Muscle of leg (tissue), 11 donors: Measurements from ENCODE around the gene PTGIR. TPM values are rescaled to one million over a fixed set of nuclear protein-coding genes. Genes with fewer than 3 reads are reported as not detected.

Experiments used
- DNase-seq: peaks from one replicate; pipeline ENCODE4 v3.0.0; 2013
- H3K27ac ChIP-seq: one replicate; pipeline ENCODE4 v1.5.1; 2013; ENCODE audit warnings: mild to moderate bottlenecking, low read length, control low read depth
- H3K27me3 ChIP-seq: one replicate; pipeline ENCODE4 v1.6.1; 2013; ENCODE audit warnings: low read length; ENCODE audit not compliant: control insufficient read depth, insufficient read depth
- H3K36me3 ChIP-seq: one replicate; pipeline ENCODE4 v1.6.1; 2013; ENCODE audit warnings: low read length; ENCODE audit not compliant: control insufficient read depth, insufficient read depth
- H3K4me1 ChIP-seq: one replicate; pipeline ENCODE4 v1.6.1; 2013; ENCODE audit warnings: low read length; ENCODE audit not compliant: control insufficient read depth, insufficient read depth
- H3K4me3 ChIP-seq: one replicate; pipeline ENCODE4 v1.5.1; 2013; ENCODE audit warnings: low read length, control low read depth
- H3K9me3 ChIP-seq: replicated peaks from 2 replicates; pipeline ENCODE4 v1.6.1; 2013; ENCODE audit warnings: low read depth, low read length; ENCODE audit not compliant: control insufficient read depth
- WGBS: methylation state at CpG from one replicate; pipeline ENCODE4 v1.1.5; 2013; ENCODE audit warnings: missing lambda C conversion rate; ENCODE audit not compliant: insufficient coverage; 5-methylcytosine and 5-hydroxymethylcytosine counted together
- polyA plus RNA-seq, 8 donors: library from polyadenylated mRNA; unstranded; fragments of 120-200 nt; gene quantifications; one replicate each; pipeline versions ENCODE4 v1.2.1 to v1.2.3, GENCODE V29; 2013; ENCODE audit warnings: inconsistent platforms in 1 of 8, low replicate concordance in 1 of 8; ENCODE audit not compliant: insufficient read length in 8 of 8, insufficient read depth in 1 of 8
- total RNA-seq: library from RNA; stranded (reverse); fragments of 120-200 nt; gene quantifications from one replicate; pipeline ENCODE4 v1.2.4, GENCODE V29; 2013

The PTGIR gene
- total and polyA plus RNA-seq, 9 donors: 1.9 to 4.3 (median 3.1) TPM

GRCh38 chr19:46585539-46585938 is 39.4 kb downstream of the PTGIR start:
- no peak for DNase-seq
- no CpG with 5 or more reads among the region's 1 CpG for WGBS
- no peaks in the 10 kb centered on the region for H3K27me3 ChIP-seq
- no peaks in the 10 kb centered on the region for H3K9me3 ChIP-seq
- H3K36me3 ChIP-seq: no peaks in the 10 kb centered on the region
- no peak overlapping the region for H3K27ac ChIP-seq
- no peaks in the 10 kb centered on the region for H3K4me1 ChIP-seq
- no peak overlapping the region for H3K4me3 ChIP-seq

GRCh38 chr19:46580247-46580646 is 44.6 kb downstream of the PTGIR start:
- no peak overlapping the region for H3K27ac ChIP-seq
- H3K27me3 ChIP-seq: no peaks in the 10 kb centered on the region
- H3K4me1 ChIP-seq: no peaks in the 10 kb centered on the region
- no peaks in the 10 kb centered on the region for H3K9me3 ChIP-seq
- no peak overlapping the region for H3K4me3 ChIP-seq
- no peaks in the 10 kb centered on the region for H3K36me3 ChIP-seq
- no CpG with 5 or more reads among the region's 2 CpGs for WGBS
- DNase-seq: no peak

GRCh38 chr19:46579361-46579879 is 45.5 kb downstream of the PTGIR start:
- no CpG with 5 or more reads among the region's 8 CpGs for WGBS
- peak; percentile 77 for DNase-seq
- Histone ChIP-seq H3K27ac (no peak overlapping the region), H3K36me3 (no peaks in the 10 kb centered on the region), H3K4me1 (no peaks in the 10 kb centered on the region), H3K9me3 (no peaks in the 10 kb centered on the region), H3K4me3 (no peak overlapping the region), H3K27me3 (no peaks in the 10 kb centered on the region)

- no peaks in the 10 kb centered on the region for H3K4me1 ChIP-seq
- no peaks in the 10 kb centered on the region for H3K27me3 ChIP-seq
- no peak overlapping the region for H3K27ac ChIP-seq
- 89% methylated on average over 4 of the region's 4 CpGs for WGBS
- DNase-seq: no peak
- no peaks in the 10 kb centered on the region for H3K36me3 ChIP-seq
- no peaks in the 10 kb centered on the region for H3K9me3 ChIP-seq
- no peak overlapping the region for H3K4me3 ChIP-seq
Observed at GRCh38 chr19:46578450-46578849, 46.4 kb downstream of the PTGIR start.

GRCh38 chr19:46574533-46574932 is 50.4 kb downstream of the PTGIR start:
- Histone ChIP-seq H3K4me3 (no peak overlapping the region), H3K4me1 (no peaks in the 10 kb centered on the region), H3K36me3 (no peaks in the 10 kb centered on the region), H3K27me3 (no peaks in the 10 kb centered on the region), H3K27ac (no peak overlapping the region), H3K9me3 (no peaks in the 10 kb centered on the region)
- no peak for DNase-seq
- 48% methylated on average over 8 of the region's 11 CpGs for WGBS

- Histone ChIP-seq H3K4me1 (no peaks in the 10 kb centered on the region), H3K4me3 (no peak overlapping the region), H3K27ac (no peak overlapping the region), H3K27me3 (no peaks in the 10 kb centered on the region), H3K36me3 (no peaks in the 10 kb centered on the region), H3K9me3 (no peaks in the 10 kb centered on the region)
- 61% methylated on average over 4 of the region's 8 CpGs for WGBS
- DNase-seq: no peak
Observed at GRCh38 chr19:46573679-46574498, 51.0 kb downstream of the PTGIR start.

GRCh38 chr19:46571495-46571894 is 53.4 kb downstream of the PTGIR start:
- no peak for DNase-seq
- 20% methylated on average over 1 of the region's 5 CpGs for WGBS
- Histone ChIP-seq H3K9me3 (no peaks in the 10 kb centered on the region), H3K27ac (no peak overlapping the region), H3K4me1 (no peaks in the 10 kb centered on the region), H3K36me3 (no peaks in the 10 kb centered on the region), H3K27me3 (no peaks in the 10 kb centered on the region), H3K4me3 (no peak overlapping the region)

Other genes starting within 250 kb of the PTGIR start
- 73.9 TPM for gene CCDC8, start 211.5 kb downstream of the PTGIR start, total RNA-seq
- gene CCDC8, start 211.5 kb downstream of the PTGIR start, polyA plus RNA-seq: 10 to 100 TPM; 63.9 to 95.3 (median 79.0) TPM
- 0.44 TPM for gene PNMA8C, start 196.2 kb downstream of the PTGIR start, total RNA-seq
- under 1 TPM; 0.18 to 0.53 (median 0.33) TPM for gene PNMA8C, start 196.2 kb downstream of the PTGIR start, polyA plus RNA-seq
- 47.4 TPM for gene PNMA8A, start 153.5 kb downstream of the PTGIR start, total RNA-seq
- gene PNMA8A, start 153.5 kb downstream of the PTGIR start, polyA plus RNA-seq: 10 to 100 TPM; 34.2 to 63.9 (median 54.5) TPM
- gene PNMA8B, start 129.2 kb downstream of the PTGIR start, total RNA-seq: 3.5 TPM
- 1 to 10 TPM; 1.8 to 4.3 (median 3.4) TPM for gene PNMA8B, start 129.2 kb downstream of the PTGIR start, polyA plus RNA-seq
- 70.8 TPM for gene CALM3, start 23.8 kb downstream of the PTGIR start, total RNA-seq
- 100 to 1,000 TPM; 191 to 288 (median 244) TPM for gene CALM3, start 23.8 kb downstream of the PTGIR start, polyA plus RNA-seq
- gene GNG8, start 11.1 kb upstream of the PTGIR start, total RNA-seq: not detected
- 1 to 10 TPM in 2 of 8 donors, under 1 TPM in 2, not detected in 4; 0.70 to 2.7 (median 0.89) TPM for gene GNG8, start 11.1 kb upstream of the PTGIR start, polyA plus RNA-seq
- 14.6 TPM for gene DACT3, start 36.1 kb upstream of the PTGIR start, total RNA-seq
- 10 to 100 TPM; 11.5 to 28.9 (median 19.8) TPM for gene DACT3, start 36.1 kb upstream of the PTGIR start, polyA plus RNA-seq
- 12.1 TPM for gene PRKD2, start 92.0 kb upstream of the PTGIR start, total RNA-seq
- gene PRKD2, start 92.0 kb upstream of the PTGIR start, polyA plus RNA-seq: 10 to 100 TPM; 19.6 to 29.8 (median 24.1) TPM
- 14.3 TPM for gene FKRP, start 121.0 kb upstream of the PTGIR start, total RNA-seq
- gene FKRP, start 121.0 kb upstream of the PTGIR start, polyA plus RNA-seq: 10 to 100 TPM; 15.7 to 22.7 (median 20.1) TPM
- 35.2 TPM for gene STRN4, start 121.4 kb upstream of the PTGIR start, total RNA-seq
- gene STRN4, start 121.4 kb upstream of the PTGIR start, polyA plus RNA-seq: 10 to 100 TPM; 43.6 to 66.0 (median 56.1) TPM
- gene SLC1A5, start 163.5 kb upstream of the PTGIR start, total RNA-seq: 13.9 TPM
- 10 to 100 TPM; 21.6 to 29.7 (median 25.1) TPM for gene SLC1A5, start 163.5 kb upstream of the PTGIR start, polyA plus RNA-seq
- 70.4 TPM for gene AP2S1, start 225.8 kb upstream of the PTGIR start, total RNA-seq
- 10 to 100 TPM; 52.8 to 72.3 (median 67.2) TPM for gene AP2S1, start 225.8 kb upstream of the PTGIR start, polyA plus RNA-seq
- 23.0 TPM for gene ARHGAP35, start 235.9 kb upstream of the PTGIR start, total RNA-seq
- 10 to 100 TPM; 29.9 to 47.0 (median 39.0) TPM for gene ARHGAP35, start 235.9 kb upstream of the PTGIR start, polyA plus RNA-seq